ENCODE measurements around the gene MRPS24.

Gene MRPS24

GRCh38 chr7:43877968-43878864, 8.9 kb upstream of the MRPS24 start:
- no peak for DNase-seq (ENCODE audit: low spot score)

GRCh38 chr7:43876976-43877745, 7.8 kb upstream of the MRPS24 start:
- no peak for DNase-seq (ENCODE audit: low spot score)

GRCh38 chr7:43876241-43876640, 6.9 kb upstream of the MRPS24 start:
- DNase-seq (ENCODE audit: low spot score), result no peak

- DNase-seq (ENCODE audit: low spot score), result no peak
Measured at GRCh38 chr7:43873300-43873699, 4.0 kb upstream of the MRPS24 start.

- no peak for DNase-seq (ENCODE audit: low spot score)
Measured at GRCh38 chr7:43872406-43873110, 3.2 kb upstream of the MRPS24 start.

- DNase-seq (ENCODE audit: low spot score), result no peak
Measured at GRCh38 chr7:43871064-43871463, 1.7 kb upstream of the MRPS24 start.

GRCh38 chr7:43870316-43870715, 999 bp upstream of the MRPS24 start:
- DNase-seq (ENCODE audit: low spot score), result no peak

GRCh38 chr7:43869867-43870240, 537 bp upstream of the MRPS24 start:
- DNase-seq (ENCODE audit: low spot score), result peak; percentile 59

- DNase-seq (ENCODE audit: low spot score), result no peak
Measured at GRCh38 chr7:43868681-43869005, 674 bp downstream of the MRPS24 start.

- DNase-seq (ENCODE audit: low spot score), result no peak
Measured at GRCh38 chr7:43868181-43868580, 1.1 kb downstream of the MRPS24 start.

- DNase-seq (ENCODE audit: low spot score), result no peak
Measured at GRCh38 chr7:43865277-43865676, 4.0 kb downstream of the MRPS24 start.

- no peak for DNase-seq (ENCODE audit: low spot score)
Measured at GRCh38 chr7:43864126-43864525, 5.2 kb downstream of the MRPS24 start.

- DNase-seq (ENCODE audit: low spot score), result no peak
Measured at GRCh38 chr7:43856996-43857395, 12.3 kb downstream of the MRPS24 start.

GRCh38 chr7:43856316-43856715, 13.0 kb downstream of the MRPS24 start:
- DNase-seq (ENCODE audit: low spot score), result no peak

GRCh38 chr7:43855176-43855575, 14.1 kb downstream of the MRPS24 start:
- DNase-seq (ENCODE audit: low spot score), result no peak

- no peak for DNase-seq (ENCODE audit: low spot score)
Measured at GRCh38 chr7:43851805-43852204, 17.5 kb downstream of the MRPS24 start.

GRCh38 chr7:43850348-43851116, 18.8 kb downstream of the MRPS24 start:
- no peak for DNase-seq (ENCODE audit: low spot score)

- no peak for DNase-seq (ENCODE audit: low spot score)
Measured at GRCh38 chr7:43849047-43849446, 20.3 kb downstream of the MRPS24 start.

GRCh38 chr7:43847496-43847895, 21.8 kb downstream of the MRPS24 start:
- no peak for DNase-seq (ENCODE audit: low spot score)

- DNase-seq (ENCODE audit: low spot score), result no peak
Measured at GRCh38 chr7:43844662-43845061, 24.7 kb downstream of the MRPS24 start.

- DNase-seq (ENCODE audit: low spot score), result no peak
Measured at GRCh38 chr7:43844257-43844656, 25.1 kb downstream of the MRPS24 start.

GRCh38 chr7:43843296-43843695, 26.0 kb downstream of the MRPS24 start:
- no peak for DNase-seq (ENCODE audit: low spot score)

Data from pons (tissue), 1 donor.